ENCODE results near the gene SPPL2A.

GRCh38 chr15:50707878-50708427 lies 57.6 kb downstream of the SPPL2A start:
- TF ChIP-seq CTCF (IDR thresholded peaks at IDR 0.05): no peak
- no peak for TF ChIP-seq POLR2A (IDR thresholded peaks at IDR 0.05)

Measured in heart left ventricle (tissue), 13 donors.